Gastroesophageal sphincter (tissue), 4 donors: Measurements from ENCODE around the gene KCP. TPM values are rescaled to one million over a fixed set of nuclear protein-coding genes. Genes with fewer than 3 reads are reported as not detected.

Experiments used
- ATAC-seq: fragments of 150-250 bp; one replicate; pipeline ENCODE4 v1.9.1; 2016; ENCODE audit warnings: mild to moderate bottlenecking, moderate library complexity
- H3K27ac ChIP-seq, 4 donors: fragments of 200-600 bp; sonication (generic) in 3 of 4; 1 replicate in 3 of 4; 2 replicates in 1 of 4; pipeline ENCODE4 v1.5.1; 2016 to 2019
- H3K27me3 ChIP-seq: fragments of 200-600 bp; sonication (generic); one replicate; pipeline ENCODE4 v1.5.1; 2019
- H3K36me3 ChIP-seq, 2 donors: fragments of 200-600 bp; sonication (generic); one replicate each; pipeline ENCODE4 v1.5.1; 2019; ENCODE audit warnings: control low read depth in 1 of 2
- H3K4me1 ChIP-seq, 3 donors: fragments of 200-600 bp; sonication (generic); 1 replicate in 2 of 3; 2 replicates in 1 of 3; pipeline ENCODE4 v1.5.1; 2016 to 2019; ENCODE audit warnings: control low read depth in 2 of 3
- H3K4me3 ChIP-seq, 2 donors: fragments of 200-600 bp; sonication (generic); one replicate each; pipeline ENCODE4 v1.5.1; 2019; ENCODE audit warnings: mild to moderate bottlenecking in 1 of 2, moderate library complexity in 1 of 2
- H3K9me3 ChIP-seq, 3 donors: fragments of 200-600 bp; sonication (generic); one replicate each; pipeline ENCODE4 v1.5.1; 2017 to 2019; ENCODE audit warnings: control low read depth in 2 of 3
- EP300 ChIP-seq: sonication (generic); formaldehyde crosslinking; IDR thresholded peaks from one replicate; pipeline ENCODE4 v1.6.1; 2017; ENCODE audit warnings: antibody characterized with exemption, mild to moderate bottlenecking
- POLR2A ChIP-seq, 2 donors: fragments of 450-650 bp; IDR thresholded peaks; one replicate each; pipeline ENCODE4 v1.6.1; 2017; ENCODE audit warnings: antibody characterized with exemption in 2 of 2, mild to moderate bottlenecking in 2 of 2, moderate library complexity in 1 of 2
- POLR2AphosphoS5 ChIP-seq: sonication (generic); formaldehyde crosslinking; IDR thresholded peaks from one replicate; pipeline ENCODE4 v1.6.1; 2017; ENCODE audit warnings: antibody characterized with exemption
- WGBS, 2 donors: methylation state at CpG; one replicate each; pipeline ENCODE4 v1.1.5; 2018; ENCODE audit warnings: low coverage in 1 of 2; 5-methylcytosine and 5-hydroxymethylcytosine counted together
- total RNA-seq, 4 donors: library from RNA; depleted of rRNA; stranded (reverse); fragments of >200 nt; gene quantifications; one replicate each; pipeline ENCODE4 v1.1.0, GENCODE V29; 2016
- TF ChIP-seq, protein P1 (sequence below), 4 experiments: fragments of 200-600 bp in 2 of 4; fragments of 450-650 bp in 2 of 4; sonication (generic) in 1 of 4; IDR thresholded peaks; one replicate each; pipeline ENCODE4 v1.5.1; 2017 to 2019; ENCODE audit warnings: antibody characterized with exemption in 4 of 4, mild to moderate bottlenecking in 2 of 4, moderate library complexity in 2 of 4

The KCP gene
- total RNA-seq, 4 donors from 2014 or later: 0.31 to 0.67 TPM; not detected in 2

- Histone ChIP-seq H3K27me3 (no peaks in the 10 kb centered on the region), H3K27ac (peak overlapping the region; percentile 60 to 96 (median 94)), H3K4me3 (no peak overlapping the region), H3K36me3 (no peaks in the 10 kb centered on the region), H3K9me3 (no peaks in the 10 kb centered on the region), H3K4me1 (peaks cover 3 to 60% (median 29%) of the 10 kb centered on the region in 3 donors)
- ATAC-seq: peak; percentile 21
- WGBS, 2 donors: 26 to 62% methylated on average over 4 to 5 of the region's 10 CpGs
- TF ChIP-seq, protein P1, sequence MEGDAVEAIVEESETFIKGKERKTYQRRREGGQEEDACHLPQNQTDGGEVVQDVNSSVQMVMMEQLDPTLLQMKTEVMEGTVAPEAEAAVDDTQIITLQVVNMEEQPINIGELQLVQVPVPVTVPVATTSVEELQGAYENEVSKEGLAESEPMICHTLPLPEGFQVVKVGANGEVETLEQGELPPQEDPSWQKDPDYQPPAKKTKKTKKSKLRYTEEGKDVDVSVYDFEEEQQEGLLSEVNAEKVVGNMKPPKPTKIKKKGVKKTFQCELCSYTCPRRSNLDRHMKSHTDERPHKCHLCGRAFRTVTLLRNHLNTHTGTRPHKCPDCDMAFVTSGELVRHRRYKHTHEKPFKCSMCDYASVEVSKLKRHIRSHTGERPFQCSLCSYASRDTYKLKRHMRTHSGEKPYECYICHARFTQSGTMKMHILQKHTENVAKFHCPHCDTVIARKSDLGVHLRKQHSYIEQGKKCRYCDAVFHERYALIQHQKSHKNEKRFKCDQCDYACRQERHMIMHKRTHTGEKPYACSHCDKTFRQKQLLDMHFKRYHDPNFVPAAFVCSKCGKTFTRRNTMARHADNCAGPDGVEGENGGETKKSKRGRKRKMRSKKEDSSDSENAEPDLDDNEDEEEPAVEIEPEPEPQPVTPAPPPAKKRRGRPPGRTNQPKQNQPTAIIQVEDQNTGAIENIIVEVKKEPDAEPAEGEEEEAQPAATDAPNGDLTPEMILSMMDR (IDR thresholded peaks at IDR 0.05): no peak
- TF ChIP-seq POLR2A (IDR thresholded peaks at IDR 0.05) (peak in 1 of 2 donors; percentile 11), POLR2AphosphoS5 (peak; percentile 55), EP300 (no peak)
These were observed 82.4 kb downstream of the KCP start for GRCh38 chr7:128827971-128828711.

- H3K27me3 ChIP-seq: no peaks in the 10 kb centered on the region
- peak overlapping the region; percentile 60 to 96 (median 94) for H3K27ac ChIP-seq
- WGBS, 2 donors: 92% methylated on average over 2 of the region's 17 CpGs; no CpG with 5 or more reads in 1 of the 2 donors
- TF ChIP-seq EP300: no peak
- peak; percentile 29 for TF ChIP-seq POLR2AphosphoS5
- ATAC-seq: peak; percentile 27
- no peaks in the 10 kb centered on the region for H3K9me3 ChIP-seq
- H3K4me3 ChIP-seq: no peak overlapping the region
- peaks cover 3 to 53% (median 22%) of the 10 kb centered on the region in 3 donors for H3K4me1 ChIP-seq
- H3K36me3 ChIP-seq: no peaks in the 10 kb centered on the region
These were observed 83.1 kb downstream of the KCP start for GRCh38 chr7:128827248-128827958.

GRCh38 chr7:128826916-128827247 is 83.6 kb downstream of the KCP start:
- 43 to 92% methylated on average over 1 of the region's 1 CpG for WGBS, 2 donors
- no peak for ATAC-seq
- no peak overlapping the region for H3K4me3 ChIP-seq
- TF ChIP-seq EP300 (no peak), POLR2A (IDR thresholded peaks at IDR 0.05) (no peak), POLR2AphosphoS5 (no peak)
- TF ChIP-seq, protein P1 (IDR thresholded peaks at IDR 0.05): no peak
- H3K27me3 ChIP-seq: no peaks in the 10 kb centered on the region
- no peaks in the 10 kb centered on the region for H3K9me3 ChIP-seq
- H3K36me3 ChIP-seq: no peaks in the 10 kb centered on the region
- H3K27ac ChIP-seq: peak overlapping the region in 3 of 4 donors; percentile 94 to 96 (median 95)
- H3K4me1 ChIP-seq: peaks cover 3 to 48% (median 17%) of the 10 kb centered on the region in 3 donors

Other genes with a start within 250 kb of the KCP start
- gene GARIN1A, start 238.4 kb downstream of the KCP start, total RNA-seq: 1 to 10 TPM in 3 of 4 donors, under 1 TPM in 1; 0.25 to 1.5 (median 1.3) TPM
- gene CALU, start 171.3 kb downstream of the KCP start, total RNA-seq: 100 to 1,000 TPM; 146 to 274 (median 235) TPM
- not detected for gene OPN1SW, start 134.9 kb downstream of the KCP start, total RNA-seq
- 10 to 100 TPM; 14.5 to 46.9 (median 21.5) TPM for gene CCDC136, start 118.7 kb downstream of the KCP start, total RNA-seq
- gene FLNC, start 80.3 kb downstream of the KCP start, total RNA-seq: 1,000 to 10,000 TPM in 1 of 4 donors, 100 to 1,000 TPM in 3; 308 to 1,162 (median 401) TPM
- gene ATP6V1F, start 47.9 kb downstream of the KCP start, total RNA-seq: 100 to 1,000 TPM in 1 of 4 donors, 10 to 100 TPM in 3; 67.7 to 101 (median 84.5) TPM
- gene IRF5, start 27.2 kb upstream of the KCP start, total RNA-seq: 10 to 100 TPM in 1 of 4 donors, 1 to 10 TPM in 3; 6.6 to 10.1 (median 8.2) TPM
- 10 to 100 TPM; 34.6 to 48.5 (median 45.2) TPM for gene TNPO3, start 144.4 kb upstream of the KCP start, total RNA-seq
- 10 to 100 TPM in 2 of 4 donors, 1 to 10 TPM in 2; 1.9 to 15.5 (median 9.9) TPM for gene TSPAN33, start 234.0 kb upstream of the KCP start, total RNA-seq